GM12892 (cell line): ENCODE measurements around the gene ACADSB.

Experiments used
- POLR2A ChIP-seq: IDR thresholded peaks from 2 replicates; pipeline ENCODE4 v1.6.1; 2011; ENCODE audit warnings: low read depth, low read length, control low read depth
- TAF1 ChIP-seq: IDR thresholded peaks from 2 replicates; pipeline ENCODE4 v1.6.1; 2011; ENCODE audit warnings: low read depth, mild to moderate bottlenecking, control low read depth, low read length, borderline replicate concordance

DNA sequence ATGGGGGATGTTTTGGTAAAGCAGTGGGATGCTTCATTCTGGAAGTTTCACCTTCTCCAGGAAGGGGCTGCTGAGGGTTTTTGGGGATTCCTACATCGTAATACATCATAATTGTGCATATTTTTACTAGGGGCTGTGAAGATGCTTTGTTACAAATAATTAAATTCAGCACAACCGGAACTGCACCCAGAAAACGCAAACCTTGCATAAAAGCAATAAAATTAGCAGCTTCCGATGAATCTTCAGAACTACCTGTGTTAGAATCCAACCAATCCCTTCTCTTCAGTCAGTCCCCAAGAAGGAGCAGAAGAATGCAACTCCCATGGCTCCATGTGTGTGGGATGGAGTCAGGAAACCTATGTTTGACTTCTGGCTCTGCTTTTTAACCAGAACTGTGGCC is 78.5 kb downstream of the ACADSB start:
- no peak for TF ChIP-seq POLR2A
- TF ChIP-seq TAF1, result no peak
